ENCODE data around the gene DAAM1. TPM values are rescaled to one million over a fixed set of nuclear protein-coding genes. Genes with fewer than 3 reads are reported as not detected.

DAAM1 gene
- total RNA-seq, 1 experiment from 2014 or later: 13.3 TPM

GRCh38 chr14:59147007-59147406 lies 41.5 kb upstream of the DAAM1 start:
- Histone ChIP-seq H3K27me3 (ENCODE audit: control insufficient read depth, insufficient read depth, low read length) (no peaks in the 10 kb centered on the region), H3K9me3 (ENCODE audit: control insufficient read depth, insufficient read depth, low read depth, low read length) (no peaks in the 10 kb centered on the region), H3K4me1 (ENCODE audit: control insufficient read depth, insufficient read depth, low read length) (no peaks in the 10 kb centered on the region), H3K36me3 (ENCODE audit: control insufficient read depth, insufficient read depth, low read length) (no peaks in the 10 kb centered on the region), H3K4me3 (ENCODE audit: low read depth in 2 of 2, low read length in 2 of 2) (no peak overlapping the region), H3K27ac (ENCODE audit: low read length) (no peak overlapping the region)
- POLR2A ChIA-PET: no interaction called here
- CTCF ChIA-PET: no interaction called here
- no peak for ATAC-seq
- in situ Hi-C loops (cut with HindIII; ENCODE audit: low pct_unique_long_range_greater_than_20kb, low sequenced_read_pairs): no loop called here
- TF ChIP-seq CTCF (IDR thresholded peaks at IDR 0.05): no peak
- intact Hi-C loops (cut with micrococcal nuclease; ENCODE audit: unreplicated experiment): no loop called here
- no peak for DNase-seq (ENCODE audit: low read depth, low spot score)
- BruUV-seq (replicated peaks): no TSS peak

- Histone ChIP-seq H3K27ac (ENCODE audit: low read length) (no peak overlapping the region), H3K9me3 (ENCODE audit: control insufficient read depth, insufficient read depth, low read depth, low read length) (no peaks in the 10 kb centered on the region), H3K36me3 (ENCODE audit: control insufficient read depth, insufficient read depth, low read length) (no peaks in the 10 kb centered on the region), H3K27me3 (ENCODE audit: control insufficient read depth, insufficient read depth, low read length) (no peaks in the 10 kb centered on the region), H3K4me1 (ENCODE audit: control insufficient read depth, insufficient read depth, low read length) (no peaks in the 10 kb centered on the region), H3K4me3 (ENCODE audit: low read depth in 2 of 2, low read length in 2 of 2) (no peak overlapping the region)
- DNase-seq (ENCODE audit: low read depth, low spot score) (no peak), ATAC-seq (no peak)
- in situ Hi-C loops (cut with HindIII; ENCODE audit: low pct_unique_long_range_greater_than_20kb, low sequenced_read_pairs): no loop called here
- ChIA-PET POLR2A (no interaction called here), CTCF (no interaction called here)
- TF ChIP-seq CTCF (IDR thresholded peaks at IDR 0.05) (no peak), REST (IDR thresholded peaks at IDR 0.05; ENCODE audit: insufficient read depth in 1 of 2, low read depth in 2 of 2, low read length in 1 of 2) (no peak), SIN3A (IDR thresholded peaks at IDR 0.05; ENCODE audit: borderline replicate concordance, insufficient read depth, low read depth, low read length) (no peak), POLR2AphosphoS5 (IDR thresholded peaks at IDR 0.05; ENCODE audit: low read depth, low read length) (no peak), TCF7L2 (IDR thresholded peaks at IDR 0.05; ENCODE audit: low read depth, low read length) (no peak)
- BruUV-seq (replicated peaks): no TSS peak
- intact Hi-C loops (cut with micrococcal nuclease; ENCODE audit: unreplicated experiment): no loop called here
These were observed 40.0 kb upstream of the DAAM1 start for GRCh38 chr14:59148334-59148900.

Data from Panc1 (cell line).